ENCODE measurements around the gene ZNF536.

Gene ZNF536

GRCh38 chr19:30371960-30372824 lies at the start of gene ZNF536:
Gene ZNF536, plus strand, starts transcription at chr19:30372384. Its CDS starts 71,179 bp downstream, at chr19:30443563.
- ChIA-PET CTCF (interaction anchor here (0.6 kb wide), 1 partner anchor 63 kb away, joined by 3 read pairs; no protein-coding TSS in a partner anchor), POLR2A (ENCODE audit: low non-redundant PET) (no interaction called here)
- no peak for TF ChIP-seq CTCF (conservative IDR thresholded peaks at IDR 0.05; ENCODE audit: low read depth)
- DNase-seq (ENCODE audit: low spot score) = no peak
- no peak within 1 kb of the TSS for H3K27ac ChIP-seq

GRCh38 chr19:30322641-30323320 lies 49.4 kb upstream of the ZNF536 start:
- no peak for DNase-seq (ENCODE audit: low spot score)
- POLR2A ChIA-PET (ENCODE audit: low non-redundant PET) = no interaction called here
- CTCF ChIA-PET = no interaction called here
- H3K27ac ChIP-seq = no peak overlapping the region
- no peak for TF ChIP-seq CTCF (conservative IDR thresholded peaks at IDR 0.05; ENCODE audit: low read depth)

- CTCF ChIA-PET = no interaction called here
- no peak for DNase-seq (ENCODE audit: low spot score)
- POLR2A ChIA-PET (ENCODE audit: low non-redundant PET) = no interaction called here
- no peak overlapping the region for H3K27ac ChIP-seq
- TF ChIP-seq CTCF (conservative IDR thresholded peaks at IDR 0.05; ENCODE audit: low read depth) = no peak
These were observed 48.3 kb upstream of the ZNF536 start for GRCh38 chr19:30323904-30324303.

GRCh38 chr19:30324982-30325381 lies 47.2 kb upstream of the ZNF536 start:
- POLR2A ChIA-PET (ENCODE audit: low non-redundant PET) = no interaction called here
- DNase-seq (ENCODE audit: low spot score) = no peak
- no peak overlapping the region for H3K27ac ChIP-seq
- CTCF ChIA-PET = no interaction called here
- TF ChIP-seq CTCF (conservative IDR thresholded peaks at IDR 0.05; ENCODE audit: low read depth) = no peak

- no peak for DNase-seq (ENCODE audit: low spot score)
- CTCF ChIA-PET = no interaction called here
These were observed 46.4 kb upstream of the ZNF536 start for GRCh38 chr19:30325676-30326392.

More at GRCh38 chr19:30325676-30326392, 46.4 kb upstream of the ZNF536 start:
- H3K27ac ChIP-seq = no peak overlapping the region
- POLR2A ChIA-PET (ENCODE audit: low non-redundant PET) = no interaction called here
- no peak for TF ChIP-seq CTCF (conservative IDR thresholded peaks at IDR 0.05; ENCODE audit: low read depth)

Data from RWPE1 (cell line).